CD4-positive, alpha-beta memory T cell (primary cell): ENCODE data around the gene STRA6. TPM values are rescaled to one million over a fixed set of nuclear protein-coding genes. Genes with fewer than 3 reads are reported as not detected.

ENCODE experiments used
- CTCF ChIA-PET: fragments of 350-600 bp; sonication (Branson Sonifier 250); formaldehyde crosslinking; loops from one replicate; lab custom pipeline; 2021; ENCODE audit warnings: inconsistent platforms; ENCODE audit not compliant: partially characterized antibody; lab: Charles Lee
- POLR2A ChIA-PET: fragments of 350-600 bp; sonication (Branson Sonifier 250); formaldehyde crosslinking; loops from one replicate; lab custom pipeline; 2021; ENCODE audit not compliant: partially characterized antibody; lab: Charles Lee
- DNase-seq, 5 donors: peaks; one replicate each; pipeline versions ENCODE4 v3.0.0 to v3.0.0-alpha.2; 2020 to 2022; ENCODE audit warnings: mixed read lengths in 1 of 5
- H3K27ac ChIP-seq: one replicate; pipeline ENCODE4 v1.7.0; 2013; ENCODE audit warnings: low read depth, low read length
- H3K27me3 ChIP-seq: 2 replicates; pipeline ENCODE4 v1.7.0; 2013; ENCODE audit warnings: mild to moderate bottlenecking, low read length, moderate library complexity; ENCODE audit not compliant: insufficient read depth
- H3K36me3 ChIP-seq: 2 replicates; pipeline ENCODE4 v1.7.0; 2013; ENCODE audit warnings: mild to moderate bottlenecking, low read length, moderate library complexity; ENCODE audit not compliant: insufficient read depth
- H3K4me1 ChIP-seq: 2 replicates; pipeline ENCODE4 v1.7.0; 2013; ENCODE audit warnings: mild to moderate bottlenecking, low read length, moderate library complexity; ENCODE audit not compliant: insufficient read depth
- H3K4me3 ChIP-seq, 2 donors: one replicate each; pipeline ENCODE4 v1.7.0; 2013; ENCODE audit warnings: low read length in 2 of 2, mild to moderate bottlenecking in 1 of 2
- H3K9me3 ChIP-seq, 2 donors: one replicate each; pipeline ENCODE4 v1.7.0; 2013; ENCODE audit warnings: low read length in 2 of 2, control low read depth in 1 of 2; ENCODE audit not compliant: control insufficient read depth in 1 of 2
- H3K27ac Mint-ChIP-seq, 7 donors: one replicate each; pipeline ENCODE4 v1.8.0; 2020 to 2021; ENCODE audit warnings: mixed read lengths in 7 of 7, mild to moderate bottlenecking in 6 of 7, inconsistent platforms in 3 of 7, moderate library complexity in 3 of 7
- H3K27me3 Mint-ChIP-seq, 2 donors: one replicate each; pipeline ENCODE4 v1.8.0; 2020 to 2021; ENCODE audit warnings: mixed read lengths in 2 of 2
- H3K36me3 Mint-ChIP-seq, 2 donors: one replicate each; pipeline ENCODE4 v1.8.0; 2020 to 2021; ENCODE audit warnings: mixed read lengths in 2 of 2, inconsistent platforms in 1 of 2, mild to moderate bottlenecking in 1 of 2
- H3K4me1 Mint-ChIP-seq, 4 donors: one replicate each; pipeline ENCODE4 v1.8.0; 2020 to 2021; ENCODE audit warnings: mixed read lengths in 4 of 4, mild to moderate bottlenecking in 1 of 4
- H3K4me3 Mint-ChIP-seq, 8 donors: one replicate each; pipeline ENCODE4 v1.8.0; 2020 to 2021; ENCODE audit warnings: mixed read lengths in 8 of 8, mild to moderate bottlenecking in 7 of 8, moderate library complexity in 6 of 8, inconsistent platforms in 3 of 8
- H3K9me3 Mint-ChIP-seq, 8 donors: one replicate each; pipeline ENCODE4 v1.8.0; 2020 to 2021; ENCODE audit warnings: mixed read lengths in 8 of 8, mild to moderate bottlenecking in 5 of 8, inconsistent platforms in 3 of 8, moderate library complexity in 1 of 8
- intact Hi-C: fragments of 100-400 bp; cut with micrococcal nuclease; formaldehyde crosslinking; loops from one replicate; pipeline ENCODE4 v1.15.1; 2023
- polyA plus RNA-seq, 2 donors: library from polyadenylated mRNA; unstranded; fragments of 300-500 nt; fragmentation: Illumina TruSeq; gene quantifications; one replicate each; pipeline ENCODE4 v1.2.3, GENCODE V29; 2021
- total RNA-seq, 2 experiments: library from RNA; stranded (reverse); gene quantifications; one replicate each; pipeline ENCODE4 v1.2.3, GENCODE V29; 2021

STRA6 gene
- total and polyA plus RNA-seq, 4 experiments from 2014 or later: not detected

DNA sequence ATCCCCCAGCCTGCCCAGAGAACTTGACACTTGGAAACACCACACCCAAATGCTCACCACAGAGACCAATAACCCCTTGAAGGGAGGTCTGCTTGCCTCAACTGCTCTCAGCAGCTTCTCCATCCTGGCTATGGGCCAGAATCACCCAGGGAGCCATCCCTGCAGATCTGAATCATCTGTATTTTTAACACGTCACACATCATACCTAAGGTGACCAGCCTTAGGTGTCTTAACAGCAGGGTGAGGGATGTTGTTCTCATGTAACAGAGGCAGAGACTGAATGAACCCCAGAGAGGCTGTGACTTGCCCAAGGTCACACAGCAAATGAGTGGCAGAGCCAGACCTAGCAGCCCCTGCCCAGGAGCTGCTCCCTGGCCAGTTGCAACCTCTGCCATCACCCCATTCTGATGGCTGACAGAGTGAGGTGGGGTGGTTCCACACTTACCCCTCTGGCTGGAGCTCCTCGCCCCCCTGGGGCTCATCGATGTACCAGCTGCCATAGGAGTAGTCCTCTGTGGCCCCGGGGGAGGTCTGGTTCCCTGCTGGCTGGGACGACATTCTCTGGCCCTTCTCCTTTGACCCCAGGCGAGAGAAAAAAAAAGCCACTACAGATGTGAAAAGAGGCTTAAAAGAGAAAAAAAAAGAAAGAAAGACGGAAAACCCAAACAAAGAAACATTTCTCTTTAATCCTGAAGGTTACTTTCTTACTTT is 722 bp downstream of the STRA6 start:
- ChIA-PET CTCF (no interaction called here), POLR2A (no interaction called here)
- H3K27me3 Mint-ChIP-seq: peaks cover 10% of the 10 kb centered on the region in 2 donors
- no peak for DNase-seq
- no peaks in the 10 kb centered on the region for H3K36me3 Mint-ChIP-seq
- Histone ChIP-seq H3K27me3 (no peaks in the 10 kb centered on the region), H3K9me3 (no peaks in the 10 kb centered on the region), H3K27ac (no peak overlapping the region), H3K4me3 (no peak overlapping the region), H3K36me3 (no peaks in the 10 kb centered on the region), H3K4me1 (no peaks in the 10 kb centered on the region)
- intact Hi-C loops: no loop called here
- no peaks in the 10 kb centered on the region for H3K9me3 Mint-ChIP-seq
- no peak overlapping the region for H3K4me3 Mint-ChIP-seq
- H3K4me1 Mint-ChIP-seq: no peaks in the 10 kb centered on the region
- no peak overlapping the region for H3K27ac Mint-ChIP-seq

DNA sequence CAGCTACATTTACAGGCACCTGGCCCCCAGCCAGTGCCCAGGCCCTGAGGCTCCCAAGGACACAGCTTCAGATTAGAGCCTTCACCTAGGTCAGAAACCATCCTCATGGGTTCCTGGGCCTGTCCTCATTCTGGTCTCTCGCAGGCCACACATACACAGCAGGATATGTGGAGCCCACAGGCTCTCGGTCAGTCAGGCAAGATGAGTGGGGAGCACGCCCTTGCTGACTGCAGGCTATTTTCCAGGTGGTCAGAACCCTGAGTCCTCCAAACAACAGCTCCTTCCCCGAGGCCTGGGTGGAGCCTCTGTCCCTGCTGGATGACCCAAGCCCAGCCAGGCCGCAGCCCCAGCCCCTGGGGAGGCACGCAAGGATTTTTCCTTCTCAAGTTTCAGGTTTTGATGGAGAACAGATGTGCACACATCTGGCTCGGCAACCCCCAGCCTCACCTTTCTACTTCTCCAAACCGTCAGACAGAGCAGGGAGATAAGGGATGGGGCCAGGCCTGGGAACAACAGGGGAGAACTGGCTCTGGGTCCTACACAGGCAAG is 1.6 kb downstream of the STRA6 start:
- Histone ChIP-seq H3K4me1 (no peaks in the 10 kb centered on the region), H3K36me3 (no peaks in the 10 kb centered on the region), H3K27me3 (no peaks in the 10 kb centered on the region), H3K27ac (no peak overlapping the region), H3K4me3 (no peak overlapping the region), H3K9me3 (no peaks in the 10 kb centered on the region)
- Mint-ChIP-seq H3K27ac (no peak overlapping the region), H3K4me1 (no peaks in the 10 kb centered on the region), H3K27me3 (peaks cover 10 to 12% of the 10 kb centered on the region in 2 donors), H3K4me3 (no peak overlapping the region), H3K9me3 (no peaks in the 10 kb centered on the region), H3K36me3 (no peaks in the 10 kb centered on the region)
- no peak for DNase-seq
- intact Hi-C loops: no loop called here
- ChIA-PET CTCF (no interaction called here), POLR2A (no interaction called here)

DNA sequence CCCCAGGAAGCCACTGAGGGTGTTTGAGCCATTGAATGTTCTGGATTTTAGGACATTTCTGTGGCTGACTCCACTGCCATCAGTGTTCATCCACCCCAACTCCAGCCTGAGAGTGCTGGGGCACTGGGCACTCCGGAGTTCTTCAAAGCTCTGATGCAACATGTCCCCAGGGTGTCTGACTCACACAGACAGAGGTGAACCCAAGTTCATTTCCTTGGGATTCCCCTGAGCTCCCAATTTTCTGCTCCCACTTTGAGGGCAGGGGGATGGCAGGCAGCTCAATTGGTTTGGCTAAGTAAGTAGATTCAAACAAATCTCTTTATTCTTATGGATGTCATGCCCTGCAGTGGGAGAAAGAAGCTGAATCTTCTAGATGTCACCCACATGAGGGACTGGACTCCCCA is 2.2 kb downstream of the STRA6 start:
- H3K4me3 ChIP-seq: no peak overlapping the region
- no peaks in the 10 kb centered on the region for H3K27me3 ChIP-seq
- Mint-ChIP-seq H3K4me3 (no peak overlapping the region), H3K9me3 (no peaks in the 10 kb centered on the region), H3K36me3 (no peaks in the 10 kb centered on the region), H3K4me1 (no peaks in the 10 kb centered on the region), H3K27ac (no peak overlapping the region), H3K27me3 (peaks cover 12% of the 10 kb centered on the region in 2 donors)
- ChIA-PET POLR2A (no interaction called here), CTCF (no interaction called here)
- H3K9me3 ChIP-seq: no peaks in the 10 kb centered on the region
- H3K27ac ChIP-seq: no peak overlapping the region
- no peaks in the 10 kb centered on the region for H3K36me3 ChIP-seq
- H3K4me1 ChIP-seq: no peaks in the 10 kb centered on the region
- DNase-seq: no peak
- intact Hi-C loops: no loop called here

DNA sequence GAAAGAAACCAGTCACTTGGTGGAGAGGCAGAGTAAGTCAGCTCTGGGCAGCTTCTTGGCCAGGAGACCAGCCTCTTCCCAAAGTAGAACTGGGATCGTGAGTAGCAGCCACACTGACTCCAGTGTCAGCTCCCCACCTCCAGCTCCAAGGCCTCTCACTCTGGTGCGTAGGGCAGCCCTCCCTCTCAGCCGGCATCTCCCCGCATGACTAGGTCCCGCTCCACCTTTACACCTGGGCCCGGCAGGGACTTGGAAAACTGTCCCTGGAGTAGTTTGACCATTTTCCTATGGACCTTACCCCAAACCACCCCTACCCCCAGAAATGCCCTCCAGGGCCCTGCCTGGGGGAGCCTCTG is 3.3 kb downstream of the STRA6 start:
- Mint-ChIP-seq H3K4me1 (no peaks in the 10 kb centered on the region), H3K4me3 (no peak overlapping the region), H3K36me3 (no peaks in the 10 kb centered on the region), H3K27me3 (peaks cover 10% of the 10 kb centered on the region in 2 donors), H3K9me3 (no peaks in the 10 kb centered on the region), H3K27ac (no peak overlapping the region)
- H3K9me3 ChIP-seq: no peaks in the 10 kb centered on the region
- CTCF ChIA-PET: no interaction called here
- intact Hi-C loops: no loop called here
- no peak overlapping the region for H3K27ac ChIP-seq
- no peak overlapping the region for H3K4me3 ChIP-seq
- DNase-seq: no peak
- POLR2A ChIA-PET: no interaction called here
- no peaks in the 10 kb centered on the region for H3K4me1 ChIP-seq
- no peaks in the 10 kb centered on the region for H3K27me3 ChIP-seq
- no peaks in the 10 kb centered on the region for H3K36me3 ChIP-seq

DNA sequence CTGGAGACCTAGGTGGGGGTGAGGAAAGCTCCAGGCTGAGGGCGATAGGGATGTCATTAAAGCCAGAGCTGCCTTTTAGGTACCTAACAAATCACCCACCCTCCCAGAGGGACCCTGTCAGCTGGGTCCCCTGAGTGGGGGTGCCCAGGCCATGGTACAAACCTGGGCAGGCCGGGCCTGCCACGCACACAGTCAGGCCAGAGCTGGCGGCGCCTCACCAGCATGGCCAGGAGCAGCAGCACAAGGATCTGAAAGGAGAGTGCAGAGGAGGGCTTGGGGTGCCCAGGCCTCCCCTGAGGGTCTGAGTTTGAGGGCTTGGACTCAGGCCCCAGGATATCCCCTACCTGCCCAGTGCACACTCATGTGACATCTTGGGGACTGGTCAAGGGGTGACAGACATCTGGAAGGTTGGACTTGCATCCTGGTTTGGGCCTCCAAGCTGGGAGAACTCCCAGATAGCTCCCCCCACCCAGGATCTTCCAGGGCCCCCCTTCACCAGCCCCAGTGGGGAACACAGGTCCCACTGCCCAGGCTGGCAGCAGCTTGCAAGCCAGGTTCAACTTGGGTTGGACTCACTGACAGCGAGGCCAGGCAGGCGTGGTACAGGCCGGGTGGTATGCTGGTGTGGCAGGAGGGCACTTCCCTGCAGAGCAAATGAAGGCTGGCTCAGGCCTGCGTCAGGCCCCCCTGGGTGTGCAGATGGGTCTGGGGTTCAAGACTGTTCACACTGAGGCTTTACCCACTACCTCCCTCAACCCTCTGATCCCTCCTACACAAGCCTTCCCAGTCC is 5.2 kb downstream of the STRA6 start:
- Mint-ChIP-seq H3K9me3 (no peaks in the 10 kb centered on the region), H3K36me3 (no peaks in the 10 kb centered on the region), H3K4me1 (no peaks in the 10 kb centered on the region), H3K27ac (no peak overlapping the region), H3K4me3 (no peak overlapping the region), H3K27me3 (peaks cover 10% of the 10 kb centered on the region in 2 donors)
- Histone ChIP-seq H3K4me3 (no peak overlapping the region), H3K27me3 (no peaks in the 10 kb centered on the region), H3K27ac (no peak overlapping the region), H3K4me1 (no peaks in the 10 kb centered on the region), H3K9me3 (no peaks in the 10 kb centered on the region), H3K36me3 (no peaks in the 10 kb centered on the region)
- intact Hi-C loops: no loop called here
- DNase-seq: no peak
- POLR2A ChIA-PET: no interaction called here
- CTCF ChIA-PET: no interaction called here

DNA sequence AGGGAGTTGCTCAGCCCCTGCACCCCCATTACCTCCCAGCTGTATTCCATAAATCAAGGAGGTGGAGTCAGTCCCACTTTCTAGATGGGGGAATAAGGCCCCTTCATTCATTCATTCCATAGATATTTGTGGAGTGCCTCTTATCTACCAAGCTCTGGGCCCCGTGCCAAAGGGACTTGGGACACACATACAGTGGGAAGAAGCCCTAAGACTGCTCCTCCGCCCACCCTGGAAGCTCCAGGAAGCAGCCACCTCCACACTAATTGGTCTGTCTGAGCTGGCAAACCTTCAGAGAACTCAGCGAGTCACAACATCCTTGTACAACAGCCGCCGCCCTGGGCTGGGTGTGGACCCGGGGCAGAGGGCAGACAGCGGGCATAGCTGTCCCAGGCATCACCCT is 6.4 kb downstream of the STRA6 start:
- Histone ChIP-seq H3K9me3 (no peaks in the 10 kb centered on the region), H3K27ac (no peak overlapping the region), H3K36me3 (no peaks in the 10 kb centered on the region), H3K27me3 (no peaks in the 10 kb centered on the region), H3K4me1 (no peaks in the 10 kb centered on the region), H3K4me3 (no peak overlapping the region)
- POLR2A ChIA-PET: no interaction called here
- no peak for DNase-seq
- Mint-ChIP-seq H3K36me3 (no peaks in the 10 kb centered on the region), H3K27ac (no peak overlapping the region), H3K9me3 (no peaks in the 10 kb centered on the region), H3K27me3 (peaks cover 6 to 7% of the 10 kb centered on the region in 2 donors), H3K4me1 (no peaks in the 10 kb centered on the region), H3K4me3 (no peak overlapping the region)
- intact Hi-C loops: no loop called here
- CTCF ChIA-PET: no interaction called here

DNA sequence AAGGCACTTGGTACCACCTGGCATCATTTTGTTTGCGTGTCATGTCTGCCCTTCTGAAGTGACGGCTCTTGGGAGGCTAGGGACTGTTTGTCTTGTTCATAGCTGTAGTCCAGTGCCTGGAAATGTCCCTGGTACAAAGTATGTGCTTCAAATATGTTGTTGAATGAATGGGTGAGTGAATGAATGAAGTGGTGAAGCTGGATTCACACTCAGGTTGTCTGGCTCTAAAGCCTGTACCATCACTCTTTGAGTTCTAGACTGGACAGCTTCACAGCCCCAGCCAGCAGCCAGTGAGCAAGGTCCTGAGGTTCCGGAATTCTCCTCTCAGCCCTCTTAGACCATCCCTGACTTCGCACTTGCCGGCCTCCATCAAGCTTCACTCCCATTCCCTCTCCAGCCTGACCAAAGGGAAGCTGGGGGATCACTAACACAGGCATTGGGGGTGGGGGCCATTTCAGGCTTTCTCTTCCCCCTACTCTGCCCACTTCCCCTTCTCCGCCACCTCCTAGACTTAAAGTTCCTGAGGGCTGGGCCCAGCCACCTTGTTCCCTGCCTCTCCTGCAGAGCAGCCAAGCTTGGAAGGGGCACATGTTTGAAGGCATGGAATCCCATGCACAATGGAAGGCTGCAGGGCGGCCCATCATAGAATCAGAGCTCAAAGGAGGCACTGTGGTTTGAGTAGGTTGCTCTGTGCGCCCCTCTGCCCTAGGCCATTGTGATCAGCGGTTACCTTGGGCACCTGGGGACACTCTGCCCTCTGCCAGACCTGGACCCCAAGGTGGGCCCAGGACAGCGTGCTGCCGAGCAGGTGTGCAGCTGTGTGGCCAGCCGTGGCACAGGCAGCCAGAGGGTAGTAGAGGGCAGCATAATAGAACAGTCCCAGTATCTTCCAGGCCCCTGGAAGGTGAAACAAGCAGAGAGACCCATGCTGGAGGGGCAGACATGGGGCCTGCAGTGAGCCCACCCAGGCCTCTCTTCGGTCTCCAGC is 7.7 kb downstream of the STRA6 start:
- Histone ChIP-seq H3K4me3 (no peak overlapping the region), H3K36me3 (no peaks in the 10 kb centered on the region), H3K27me3 (no peaks in the 10 kb centered on the region), H3K9me3 (no peaks in the 10 kb centered on the region), H3K4me1 (no peaks in the 10 kb centered on the region), H3K27ac (no peak overlapping the region)
- Mint-ChIP-seq H3K36me3 (no peaks in the 10 kb centered on the region), H3K27me3 (peaks cover 3 to 7% of the 10 kb centered on the region in 2 donors), H3K4me1 (no peaks in the 10 kb centered on the region), H3K9me3 (no peaks in the 10 kb centered on the region), H3K27ac (no peak overlapping the region), H3K4me3 (no peak overlapping the region)
- intact Hi-C loops: no loop called here
- DNase-seq: no peak
- CTCF ChIA-PET: no interaction called here
- POLR2A ChIA-PET: no interaction called here
